Neural cell (in vitro differentiated cells): ENCODE results near the gene DDX39B.

Source experiments
- CTCF ChIP-seq: fragments of 450-650 bp; IDR thresholded peaks from 2 replicates; pipeline ENCODE4 v1.5.1; 2014; ENCODE audit warnings: antibody characterized with exemption, mild to moderate bottlenecking, moderate library complexity; ENCODE audit not compliant: poor library complexity, severe bottlenecking
- EZH2 ChIP-seq: fragments of 200-600, 300-800 bp; shearing (Covaris generic), sonication (generic); IDR thresholded peaks from 2 replicates; pipeline ENCODE4 v1.6.1; 2014; ENCODE audit warnings: antibody characterized with exemption, low read length, borderline replicate concordance, mild to moderate bottlenecking; ENCODE audit not compliant: insufficient read depth, poor library complexity, severe bottlenecking
- POLR2AphosphoS5 ChIP-seq: IDR thresholded peaks from 2 replicates; pipeline ENCODE4 v1.6.1; 2012
- REST ChIP-seq: IDR thresholded peaks from 2 replicates; pipeline ENCODE4 v1.6.1; 2012; ENCODE audit warnings: borderline replicate concordance

- TF ChIP-seq CTCF (no peak), EZH2 (no peak), REST (no peak), POLR2AphosphoS5 (no peak)
Measured at GRCh38 chr6:31559606-31559957, 17.8 kb upstream of the DDX39B start.
